Measurements from ENCODE around the gene LYZ. TPM values are rescaled to one million over a fixed set of nuclear protein-coding genes. Genes with fewer than 3 reads are reported as not detected.

Gene LYZ
- not detected in 2 replicates for total RNA-seq (2014; rRNA removed; shearing (Covaris generic))
- not detected in 2 replicates for polyA plus RNA-seq (2016; fragmentation: Nextera tagmentation; extraction: Ambion mirVana)

- no peak within 1 kb of the TSS for H3K9ac ChIP-seq
- no peaks in the 10 kb centered on the region for H3K9me2 ChIP-seq (ENCODE audit: insufficient read depth)
- H2AFZ ChIP-seq: no peak within 1 kb of the TSS
- TF ChIP-seq EZH2 (IDR thresholded peaks at IDR 0.05; ENCODE audit: insufficient read depth, poor library complexity, severe bottlenecking) (no peak), EZH2phosphoT487 (IDR thresholded peaks at IDR 0.05; ENCODE audit: insufficient read depth, low read depth) (no peak)
- in situ Hi-C loops (cut with MboI): no loop called here
- DNase-seq: no peak
- peaks cover 22% of the 10 kb centered on the region for H3K27me3 ChIP-seq (replicated peaks; ENCODE audit: insufficient read depth)
- H3K79me2 ChIP-seq (ENCODE audit: insufficient read depth): no peaks in the 10 kb centered on the region
- H3K36me3 ChIP-seq (ENCODE audit: low read depth): no peaks in the 10 kb centered on the region
- no peak within 1 kb of the TSS for H3K27ac ChIP-seq
- no peak within 1 kb of the TSS for H3K4me3 ChIP-seq
- WGBS, 2 experiments (ENCODE audit: low coverage in 1 of 2, low lambda C conversion rate in 2 of 2, missing lambda C conversion rate in 2 of 2): 60 to 68% methylated on average over 4 of the region's 4 CpGs
- H4K20me1 ChIP-seq (ENCODE audit: insufficient read depth): no peaks in the 10 kb centered on the region
- no peaks in the 10 kb centered on the region for H3K9me3 ChIP-seq (ENCODE audit: low read depth)
- H3F3A ChIP-seq (ENCODE audit: insufficient read depth): no peaks in the 10 kb centered on the region
- no peak within 1 kb of the TSS for H3K4me2 ChIP-seq (ENCODE audit: unreplicated experiment)
- H3K4me1 ChIP-seq (ENCODE audit: insufficient read depth): no peaks in the 10 kb centered on the region
Observed at GRCh38 chr12:69348162-69348938, at the start of gene LYZ. TSS of gene LYZ (plus strand) at chr12:69348381. CDS start at chr12:69348409, 28 bp downstream.

DNA sequence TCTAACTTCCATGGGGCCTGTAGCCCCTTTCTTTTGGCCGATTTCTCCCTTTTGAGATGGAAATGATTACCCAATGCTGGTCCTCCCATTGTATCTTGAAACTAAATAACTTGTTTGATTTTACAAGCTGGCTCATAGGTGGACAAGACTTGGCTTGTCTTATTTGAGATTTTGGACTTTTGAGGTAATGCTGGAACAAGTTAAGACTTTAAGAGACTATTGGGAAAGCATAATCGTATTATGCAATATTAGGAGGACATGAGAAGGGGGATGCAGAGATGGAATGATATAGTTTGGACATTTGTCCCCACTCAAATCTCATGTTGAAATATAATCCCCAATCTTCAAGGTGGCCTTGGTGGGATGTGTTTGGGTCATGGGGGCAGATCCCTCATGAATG lies 49.2 kb upstream of the LYZ start:
- no peak for TF ChIP-seq EZH2 (IDR thresholded peaks at IDR 0.05; ENCODE audit: insufficient read depth, poor library complexity, severe bottlenecking)
- TF ChIP-seq EZH2phosphoT487 (IDR thresholded peaks at IDR 0.05; ENCODE audit: insufficient read depth, low read depth): no peak
- Histone ChIP-seq H3K79me2 (ENCODE audit: insufficient read depth) (no peaks in the 10 kb centered on the region), H3K4me1 (ENCODE audit: insufficient read depth) (no peaks in the 10 kb centered on the region), H3K4me2 (ENCODE audit: unreplicated experiment) (no peak overlapping the region), H3K9me2 (ENCODE audit: insufficient read depth) (no peaks in the 10 kb centered on the region), H4K20me1 (ENCODE audit: insufficient read depth) (no peaks in the 10 kb centered on the region), H3K27me3 (replicated peaks; ENCODE audit: insufficient read depth) (peaks cover 22% of the 10 kb centered on the region), H3K9me3 (ENCODE audit: low read depth) (no peaks in the 10 kb centered on the region), H3F3A (ENCODE audit: insufficient read depth) (no peaks in the 10 kb centered on the region), H2AFZ (no peak overlapping the region), H3K4me3 (no peak overlapping the region), H3K9ac (no peak overlapping the region), H3K27ac (no peak overlapping the region), H3K36me3 (ENCODE audit: low read depth) (no peaks in the 10 kb centered on the region)
- in situ Hi-C loops (cut with MboI): no loop called here
- WGBS, 2 experiments (ENCODE audit: low coverage in 1 of 2, low lambda C conversion rate in 2 of 2, missing lambda C conversion rate in 2 of 2): 38 to 46% methylated on average over 2 of the region's 2 CpGs
- DNase-seq: no peak

DNA sequence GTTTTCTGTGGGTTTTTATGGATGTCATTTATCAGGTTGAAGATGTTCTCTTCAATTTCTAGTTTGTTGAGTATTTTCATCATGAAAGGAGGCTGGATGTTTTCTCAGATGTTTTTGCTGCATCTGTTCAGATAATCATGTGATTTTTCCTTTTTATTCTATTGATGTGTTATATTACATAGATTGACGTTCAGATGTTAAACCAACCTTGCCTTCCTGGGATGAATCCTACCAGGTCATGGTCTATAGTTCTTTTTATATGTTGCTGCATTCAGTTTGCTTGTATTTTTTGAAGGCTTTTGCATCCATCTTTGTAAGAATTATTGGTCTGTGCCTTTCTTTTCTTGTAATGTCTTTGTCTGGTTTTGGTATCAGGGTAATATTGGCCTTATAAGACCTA lies 43.9 kb upstream of the LYZ start:
- Histone ChIP-seq H3K4me3 (no peak overlapping the region), H3K9me2 (ENCODE audit: insufficient read depth) (no peaks in the 10 kb centered on the region), H3K4me2 (ENCODE audit: unreplicated experiment) (no peak overlapping the region), H2AFZ (no peak overlapping the region), H3K27me3 (replicated peaks; ENCODE audit: insufficient read depth) (peaks cover 10% of the 10 kb centered on the region), H3K36me3 (ENCODE audit: low read depth) (no peaks in the 10 kb centered on the region), H4K20me1 (ENCODE audit: insufficient read depth) (no peaks in the 10 kb centered on the region), H3K27ac (no peak overlapping the region), H3K4me1 (ENCODE audit: insufficient read depth) (no peaks in the 10 kb centered on the region), H3K9me3 (ENCODE audit: low read depth) (no peaks in the 10 kb centered on the region), H3K79me2 (ENCODE audit: insufficient read depth) (no peaks in the 10 kb centered on the region), H3F3A (ENCODE audit: insufficient read depth) (no peaks in the 10 kb centered on the region), H3K9ac (no peak overlapping the region)
- in situ Hi-C loops (cut with MboI): no loop called here
- WGBS, 2 experiments (ENCODE audit: low coverage in 1 of 2, low lambda C conversion rate in 2 of 2, missing lambda C conversion rate in 2 of 2): 55 to 68% methylated on average over 1 of the region's 1 CpG
- no peak for DNase-seq
- TF ChIP-seq EZH2phosphoT487 (IDR thresholded peaks at IDR 0.05; ENCODE audit: insufficient read depth, low read depth) (no peak), EZH2 (IDR thresholded peaks at IDR 0.05; ENCODE audit: insufficient read depth, poor library complexity, severe bottlenecking) (no peak)

DNA sequence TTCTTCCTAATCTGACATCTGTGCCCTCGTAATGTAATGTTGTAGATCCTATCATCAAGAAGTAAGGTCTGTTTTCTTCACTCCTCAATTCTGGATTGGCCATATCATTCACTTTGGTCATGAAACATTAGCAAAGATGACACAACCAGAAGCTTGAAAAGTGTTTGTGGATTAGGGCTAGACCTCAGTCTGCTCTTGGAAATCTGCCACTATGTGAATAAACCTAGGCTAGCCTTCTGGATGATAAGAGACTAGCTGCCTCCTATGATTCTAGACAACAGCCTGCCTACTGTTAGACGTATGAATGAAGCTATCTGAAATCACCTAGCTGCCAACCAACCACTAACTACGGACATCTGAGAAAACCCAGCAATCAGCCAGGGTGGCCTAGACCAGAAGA lies 38.7 kb upstream of the LYZ start:
- TF ChIP-seq EZH2 (IDR thresholded peaks at IDR 0.05; ENCODE audit: insufficient read depth, poor library complexity, severe bottlenecking) (no peak), EZH2phosphoT487 (IDR thresholded peaks at IDR 0.05; ENCODE audit: insufficient read depth, low read depth) (no peak)
- in situ Hi-C loops (cut with MboI): no loop called here
- DNase-seq: no peak
- Histone ChIP-seq H3K4me3 (no peak overlapping the region), H3K4me1 (ENCODE audit: insufficient read depth) (no peaks in the 10 kb centered on the region), H3K9me3 (ENCODE audit: low read depth) (no peaks in the 10 kb centered on the region), H3K9me2 (ENCODE audit: insufficient read depth) (no peaks in the 10 kb centered on the region), H3K27me3 (replicated peaks; ENCODE audit: insufficient read depth) (no peaks in the 10 kb centered on the region), H3K9ac (no peak overlapping the region), H2AFZ (no peak overlapping the region), H3F3A (ENCODE audit: insufficient read depth) (no peaks in the 10 kb centered on the region), H4K20me1 (ENCODE audit: insufficient read depth) (no peaks in the 10 kb centered on the region), H3K36me3 (ENCODE audit: low read depth) (no peaks in the 10 kb centered on the region), H3K4me2 (ENCODE audit: unreplicated experiment) (no peak overlapping the region), H3K27ac (no peak overlapping the region), H3K79me2 (ENCODE audit: insufficient read depth) (no peaks in the 10 kb centered on the region)
- 32 to 48% methylated on average over 3 of the region's 3 CpGs for WGBS, 2 experiments (ENCODE audit: low coverage in 1 of 2, low lambda C conversion rate in 2 of 2, missing lambda C conversion rate in 2 of 2)
